ENCODE measurements around the gene SCARB1. TPM values are rescaled to one million over a fixed set of nuclear protein-coding genes. Genes with fewer than 3 reads are reported as not detected.

Gene SCARB1
- total RNA-seq, 4 donors from 2014 or later: 2.1 to 37.0 (median 9.6) TPM

DNA sequence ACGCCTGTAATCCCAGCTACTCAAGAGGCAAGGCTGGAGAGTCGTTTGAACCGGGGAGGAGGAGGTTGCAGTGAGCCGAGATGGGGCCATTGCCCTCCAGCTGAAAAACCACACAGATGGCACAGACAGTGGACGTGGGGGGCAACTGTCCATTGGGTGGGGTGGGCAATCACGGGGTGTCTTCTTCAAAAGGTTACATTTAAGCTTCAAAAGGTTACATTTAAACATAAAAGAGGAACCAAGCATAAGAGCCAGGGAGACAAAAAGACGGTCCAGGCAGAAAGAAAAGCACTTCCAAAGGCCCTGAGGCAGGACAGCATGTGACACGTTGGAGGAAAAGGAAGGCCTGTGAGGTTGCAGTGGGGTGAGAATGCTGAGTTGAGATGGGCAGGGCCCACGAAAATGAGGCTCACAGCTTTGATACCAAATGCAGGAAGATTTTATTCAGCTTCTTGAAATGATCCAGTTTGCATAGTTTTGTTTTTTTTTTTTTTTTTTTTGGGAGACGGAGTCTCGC lies 10.7 kb downstream of the SCARB1 start:
- Histone ChIP-seq H3K27ac (no peak overlapping the region), H3K27me3 (no peaks in the 10 kb centered on the region), H3K9me3 (no peaks in the 10 kb centered on the region), H3K36me3 (no peaks in the 10 kb centered on the region), H3K4me1 (peaks cover 0 to 6% of the 10 kb centered on the region in 2 donors), H3K4me3 (no peak overlapping the region)
- intact Hi-C loops (cut with DNase I; ENCODE audit: low total_unique reads): no loop called here
- DNase-seq: no peak
- no peak for TF ChIP-seq CTCF (IDR thresholded peaks at IDR 0.05)

DNA sequence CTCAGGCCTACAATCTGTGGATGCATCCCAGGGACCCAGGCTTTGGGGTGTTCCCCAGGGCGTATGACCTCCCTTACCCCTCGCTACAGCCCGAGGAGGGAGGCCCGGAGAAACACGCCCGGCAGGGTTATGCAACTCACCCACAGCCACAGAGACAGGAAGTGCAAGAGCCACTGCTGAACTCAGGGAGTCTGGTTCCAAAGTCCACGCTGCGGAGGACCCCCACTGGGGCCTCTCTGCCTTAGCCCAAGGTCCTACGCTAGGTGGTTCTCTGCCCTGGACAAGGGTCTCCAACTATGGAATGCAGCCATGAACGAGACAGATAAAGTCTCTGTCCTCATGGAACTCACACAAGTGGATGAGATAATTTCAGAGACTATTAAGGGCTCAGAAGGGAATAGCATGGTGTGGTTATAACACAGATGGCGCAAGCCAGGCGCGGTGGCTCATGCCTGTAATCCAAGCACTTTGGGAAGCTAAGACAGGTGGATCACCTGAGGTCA lies 11.3 kb downstream of the SCARB1 start:
- Histone ChIP-seq H3K9me3 (no peaks in the 10 kb centered on the region), H3K27ac (no peak overlapping the region), H3K36me3 (no peaks in the 10 kb centered on the region), H3K4me1 (peaks cover 0 to 7% of the 10 kb centered on the region in 2 donors), H3K4me3 (no peak overlapping the region), H3K27me3 (no peaks in the 10 kb centered on the region)
- DNase-seq: no peak
- intact Hi-C loops (cut with DNase I; ENCODE audit: low total_unique reads): no loop called here
- TF ChIP-seq CTCF (IDR thresholded peaks at IDR 0.05) (no peak), POLR2A (IDR thresholded peaks at IDR 0.05) (no peak)

GRCh38 chr12:124851342-124851741 lies 12.3 kb downstream of the SCARB1 start:
- intact Hi-C loops (cut with DNase I; ENCODE audit: low total_unique reads): no loop called here
- no peak for TF ChIP-seq POLR2A (IDR thresholded peaks at IDR 0.05)
- no peak for TF ChIP-seq CTCF (IDR thresholded peaks at IDR 0.05)
- no peak overlapping the region for H3K4me3 ChIP-seq
- DNase-seq: no peak
- no peaks in the 10 kb centered on the region for H3K27me3 ChIP-seq
- no peak overlapping the region for H3K27ac ChIP-seq
- H3K9me3 ChIP-seq: no peaks in the 10 kb centered on the region
- peaks cover 0 to 10% of the 10 kb centered on the region in 2 donors for H3K4me1 ChIP-seq
- no peaks in the 10 kb centered on the region for H3K36me3 ChIP-seq

- peaks cover 0 to 7% of the 10 kb centered on the region in 2 donors for H3K4me1 ChIP-seq
- DNase-seq: no peak
- H3K4me3 ChIP-seq: no peak overlapping the region
- no peaks in the 10 kb centered on the region for H3K36me3 ChIP-seq
- intact Hi-C loops (cut with DNase I; ENCODE audit: low total_unique reads): no loop called here
- peak overlapping the region in 1 of 2 donors; percentile 3 for H3K27ac ChIP-seq
- no peak for TF ChIP-seq POLR2A (IDR thresholded peaks at IDR 0.05)
- TF ChIP-seq CTCF (IDR thresholded peaks at IDR 0.05): no peak
- no peaks in the 10 kb centered on the region for H3K27me3 ChIP-seq
- H3K9me3 ChIP-seq: no peaks in the 10 kb centered on the region
Measured at GRCh38 chr12:124849382-124849781, 14.3 kb downstream of the SCARB1 start.

GRCh38 chr12:124848621-124849380 lies 14.9 kb downstream of the SCARB1 start:
- Histone ChIP-seq H3K27ac (peak overlapping the region in 1 of 2 donors; percentile 3), H3K4me3 (no peak overlapping the region), H3K4me1 (peaks cover 0 to 7% of the 10 kb centered on the region in 2 donors), H3K27me3 (no peaks in the 10 kb centered on the region), H3K9me3 (no peaks in the 10 kb centered on the region), H3K36me3 (no peaks in the 10 kb centered on the region)
- no peak for TF ChIP-seq CTCF (IDR thresholded peaks at IDR 0.05)
- TF ChIP-seq POLR2A (IDR thresholded peaks at IDR 0.05): no peak
- no peak for DNase-seq
- intact Hi-C loops (cut with DNase I; ENCODE audit: low total_unique reads): no loop called here
